Liver (tissue), 9 donors: ENCODE results near the gene SSPN. TPM values are rescaled to one million over a fixed set of nuclear protein-coding genes. Genes with fewer than 3 reads are reported as not detected.

Experiments used
- DNase-seq: peaks from one replicate; pipeline ENCODE4 v3.0.0-alpha.2; 2017; ENCODE audit warnings: low spot score
- H3K27ac ChIP-seq, 2 donors: one replicate each; pipeline ENCODE4 v1.7.0; 2013; ENCODE audit warnings: inconsistent platforms in 2 of 2, low read length in 2 of 2, control low read depth in 1 of 2, low read depth in 1 of 2, mild to moderate bottlenecking in 1 of 2
- H3K27me3 ChIP-seq, 4 donors: one replicate each; pipeline versions ENCODE4 v1.6.1 to v1.7.0; 2013; ENCODE audit warnings: low read length in 3 of 4, inconsistent platforms in 1 of 4, mild to moderate bottlenecking in 1 of 4, moderate library complexity in 1 of 4; ENCODE audit not compliant: control insufficient read depth in 4 of 4, insufficient read depth in 4 of 4
- H3K36me3 ChIP-seq, 4 donors: one replicate each; pipeline versions ENCODE4 v1.6.1 to v1.7.0; 2013; ENCODE audit warnings: low read length in 3 of 4, mild to moderate bottlenecking in 3 of 4, low read depth in 1 of 4, moderate library complexity in 1 of 4; ENCODE audit not compliant: control insufficient read depth in 4 of 4, insufficient read depth in 3 of 4
- H3K4me1 ChIP-seq, 4 donors: one replicate each; pipeline versions ENCODE4 v1.6.1 to v1.7.0; 2013; ENCODE audit warnings: low read length in 3 of 4, mild to moderate bottlenecking in 3 of 4, moderate library complexity in 1 of 4; ENCODE audit not compliant: control insufficient read depth in 4 of 4, insufficient read depth in 4 of 4
- H3K4me3 ChIP-seq, 3 donors: one replicate each; pipeline versions ENCODE4 v1.6.1 to v1.7.0; 2013; ENCODE audit warnings: low read length in 3 of 3, control low read depth in 1 of 3, low read depth in 1 of 3, mild to moderate bottlenecking in 1 of 3
- H3K9ac ChIP-seq, 2 donors: one replicate each; pipeline ENCODE4 v1.7.0; 2013; ENCODE audit warnings: low read length in 2 of 2, mild to moderate bottlenecking in 2 of 2, moderate library complexity in 2 of 2, control low read depth in 1 of 2, low read depth in 1 of 2
- H3K9me3 ChIP-seq, 4 donors: one replicate each; pipeline versions ENCODE4 v1.6.1 to v1.7.0; 2013; ENCODE audit warnings: low read length in 3 of 4; ENCODE audit not compliant: control insufficient read depth in 4 of 4
- EGR1 ChIP-seq, 2 donors: IDR thresholded peaks; 2 replicates each; pipeline ENCODE4 v1.6.1; 2016 to 2018; ENCODE audit warnings: antibody characterized with exemption in 2 of 2, low read depth in 2 of 2
- FOXA1 ChIP-seq: IDR thresholded peaks from 2 replicates; pipeline ENCODE4 v1.6.1; 2016; ENCODE audit warnings: antibody characterized with exemption
- FOXA2 ChIP-seq: IDR thresholded peaks from 2 replicates; pipeline ENCODE4 v1.6.1; 2016; ENCODE audit warnings: antibody characterized with exemption
- GABPA ChIP-seq, 2 donors: IDR thresholded peaks in 1 of 2; conservative IDR thresholded peaks in 1 of 2; 2 replicates each; pipeline ENCODE4 v1.6.1; 2016; ENCODE audit warnings: antibody characterized with exemption in 2 of 2, mild to moderate bottlenecking in 1 of 2, moderate library complexity in 1 of 2
- HNF4A ChIP-seq, 2 donors: conservative IDR thresholded peaks; 2 replicates each; pipeline ENCODE4 v1.6.1; 2016; ENCODE audit warnings: antibody characterized with exemption in 2 of 2, mild to moderate bottlenecking in 2 of 2
- HNF4G ChIP-seq: IDR thresholded peaks from 2 replicates; pipeline ENCODE4 v1.6.1; 2016; ENCODE audit warnings: antibody characterized with exemption
- JUND ChIP-seq, 2 donors: IDR thresholded peaks; 2 replicates each; pipeline ENCODE4 v1.6.1; 2016; ENCODE audit warnings: antibody characterized with exemption in 2 of 2
- NR2F2 ChIP-seq: IDR thresholded peaks from 2 replicates; pipeline ENCODE4 v1.6.1; 2016; ENCODE audit warnings: antibody characterized with exemption
- RAD21 ChIP-seq, 2 donors: IDR thresholded peaks; 2 replicates each; pipeline ENCODE4 v1.6.1; 2016; ENCODE audit warnings: antibody characterized with exemption in 2 of 2, mild to moderate bottlenecking in 2 of 2
- RXRA ChIP-seq, 2 donors: IDR thresholded peaks; 2 replicates each; pipeline ENCODE4 v1.6.1; 2017 to 2018; ENCODE audit warnings: antibody characterized with exemption in 2 of 2, mild to moderate bottlenecking in 1 of 2
- SP1 ChIP-seq: IDR thresholded peaks from 2 replicates; pipeline ENCODE4 v1.6.1; 2018; ENCODE audit warnings: antibody characterized with exemption, mild to moderate bottlenecking
- TAF1 ChIP-seq: conservative IDR thresholded peaks from 2 replicates; pipeline ENCODE4 v1.6.1; 2016; ENCODE audit warnings: antibody characterized with exemption, mild to moderate bottlenecking
- YY1 ChIP-seq: IDR thresholded peaks from 2 replicates; pipeline ENCODE4 v1.6.1; 2016; ENCODE audit warnings: antibody characterized with exemption, mild to moderate bottlenecking
- WGBS: extraction: QIAGEN DNeasy Blood & Tissue Kit; methylation state at CpG from one replicate; pipeline ENCODE4 v1.1.7; 2013; 5-methylcytosine and 5-hydroxymethylcytosine counted together
- polyA plus RNA-seq, 2 donors: library from polyadenylated mRNA; stranded (reverse) in 1 of 2; unstranded in 1 of 2; fragments of 200-250 nt in 1 of 2; fragments of >200 nt in 1 of 2; fragmentation: Nextera tagmentation in 1 of 2; extraction: Ambion mirVana in 1 of 2; gene quantifications; one replicate each; pipeline versions ENCODE4 v1.2.1 to v1.2.3, GENCODE V29; 2013 to 2015
- total RNA-seq, 2 donors: library from RNA; depleted of rRNA; stranded (reverse); fragments of >200 nt; gene quantifications; one replicate each; pipeline ENCODE4 v1.2.3, GENCODE V29; 2014
- TF ChIP-seq, protein P1 (sequence below): IDR thresholded peaks from 2 replicates; pipeline ENCODE4 v1.6.1; 2016; ENCODE audit warnings: antibody characterized with exemption
- TF ChIP-seq, protein P2 (sequence below): IDR thresholded peaks from 2 replicates; pipeline ENCODE4 v1.6.1; 2016; ENCODE audit warnings: antibody characterized with exemption
- TF ChIP-seq, protein P3 (sequence below): fragments of 150-350 bp; IDR thresholded peaks from 2 replicates; pipeline ENCODE4 v1.5.1; 2017; ENCODE audit warnings: improper control_type of control experiment, low read depth, low read length; ENCODE audit not compliant: missing input control
- TF ChIP-seq, protein P4 (sequence below): IDR thresholded peaks from 2 replicates; pipeline ENCODE4 v1.6.1; 2016; ENCODE audit warnings: antibody characterized with exemption
- TF ChIP-seq, protein P5 (sequence below): IDR thresholded peaks from 2 replicates; pipeline ENCODE4 v1.6.1; 2016; ENCODE audit warnings: antibody characterized with exemption, mild to moderate bottlenecking
- donor health status: healthy.
- donor health status: healthy.
- donor health status: healthy.
- donor health status: healthy.
- donor health status: healthy.

Gene SSPN
- total and polyA plus RNA-seq, 4 donors: 0.33 to 0.67 (median 0.46) TPM

DNA sequence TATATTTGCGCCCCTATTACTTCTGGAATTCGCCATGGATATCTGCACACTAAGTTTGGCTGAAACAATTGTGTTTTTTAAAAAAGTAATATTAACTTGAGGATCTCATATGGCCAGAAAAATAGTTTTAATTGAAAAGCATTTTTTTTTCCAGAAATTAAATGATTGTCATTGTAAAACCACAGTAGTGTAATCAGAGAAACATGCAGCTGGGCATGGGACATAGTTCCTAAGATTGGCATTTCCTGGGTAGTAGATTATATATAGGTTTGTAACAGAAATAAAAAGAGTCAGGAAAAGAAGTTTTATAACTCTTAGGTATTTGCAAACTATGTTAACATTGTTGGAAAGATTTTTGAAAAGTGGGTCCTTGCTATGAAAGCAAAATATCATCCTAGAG is 17.6 kb downstream of the SSPN start (continued):
- TF ChIP-seq, protein P1, sequence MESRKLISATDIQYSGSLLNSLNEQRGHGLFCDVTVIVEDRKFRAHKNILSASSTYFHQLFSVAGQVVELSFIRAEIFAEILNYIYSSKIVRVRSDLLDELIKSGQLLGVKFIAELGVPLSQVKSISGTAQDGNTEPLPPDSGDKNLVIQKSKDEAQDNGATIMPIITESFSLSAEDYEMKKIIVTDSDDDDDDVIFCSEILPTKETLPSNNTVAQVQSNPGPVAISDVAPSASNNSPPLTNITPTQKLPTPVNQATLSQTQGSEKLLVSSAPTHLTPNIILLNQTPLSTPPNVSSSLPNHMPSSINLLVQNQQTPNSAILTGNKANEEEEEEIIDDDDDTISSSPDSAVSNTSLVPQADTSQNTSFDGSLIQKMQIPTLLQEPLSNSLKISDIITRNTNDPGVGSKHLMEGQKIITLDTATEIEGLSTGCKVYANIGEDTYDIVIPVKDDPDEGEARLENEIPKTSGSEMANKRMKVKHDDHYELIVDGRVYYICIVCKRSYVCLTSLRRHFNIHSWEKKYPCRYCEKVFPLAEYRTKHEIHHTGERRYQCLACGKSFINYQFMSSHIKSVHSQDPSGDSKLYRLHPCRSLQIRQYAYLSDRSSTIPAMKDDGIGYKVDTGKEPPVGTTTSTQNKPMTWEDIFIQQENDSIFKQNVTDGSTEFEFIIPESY: no peak

DNA sequence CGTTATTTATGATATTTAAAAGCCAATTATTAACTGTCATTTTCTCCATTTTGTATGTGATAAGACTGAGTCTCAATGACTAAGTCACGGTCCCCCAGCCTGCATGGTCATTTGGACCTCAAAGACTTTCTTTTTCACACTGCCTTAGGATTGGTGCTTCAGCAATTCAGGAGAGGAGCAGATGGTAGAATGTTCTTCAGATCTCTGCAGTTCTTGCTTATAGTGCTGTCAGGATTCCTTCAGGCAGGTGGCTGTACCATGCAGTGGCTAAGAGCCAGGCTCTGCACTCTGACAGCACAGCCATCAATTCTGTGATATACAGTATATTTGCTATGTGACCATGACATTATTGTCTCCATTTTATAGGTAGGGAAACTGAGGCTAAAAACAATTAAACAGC is 18.7 kb downstream of the SSPN start:
- no peak for DNase-seq
- H3K9ac ChIP-seq: no peak overlapping the region
- H3K4me1 ChIP-seq: no peaks in the 10 kb centered on the region
- 72% methylated on average over 2 of the region's 2 CpGs for WGBS
- H3K36me3 ChIP-seq: no peaks in the 10 kb centered on the region
- no peaks in the 10 kb centered on the region for H3K9me3 ChIP-seq
- H3K4me3 ChIP-seq: no peak overlapping the region
- TF ChIP-seq YY1 (no peak), EGR1 (IDR thresholded peaks at IDR 0.05; ENCODE audit: low read depth in 2 of 2) (no peak), FOXA2 (no peak), SP1 (no peak), RAD21 (IDR thresholded peaks at IDR 0.05) (no peak), FOXA1 (no peak), JUND (IDR thresholded peaks at IDR 0.05) (no peak), HNF4G (no peak), TAF1 (no peak), NR2F2 (no peak), GABPA (IDR thresholded peaks at IDR 0.05 in 1 of 2, conservative IDR thresholded peaks at IDR 0.05 in 1 of 2) (no peak), HNF4A (conservative IDR thresholded peaks at IDR 0.05) (no peak), RXRA (IDR thresholded peaks at IDR 0.05) (no peak)
- TF ChIP-seq, protein P2, sequence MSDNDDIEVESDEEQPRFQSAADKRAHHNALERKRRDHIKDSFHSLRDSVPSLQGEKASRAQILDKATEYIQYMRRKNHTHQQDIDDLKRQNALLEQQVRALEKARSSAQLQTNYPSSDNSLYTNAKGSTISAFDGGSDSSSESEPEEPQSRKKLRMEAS: no peak
- TF ChIP-seq, protein P3, sequence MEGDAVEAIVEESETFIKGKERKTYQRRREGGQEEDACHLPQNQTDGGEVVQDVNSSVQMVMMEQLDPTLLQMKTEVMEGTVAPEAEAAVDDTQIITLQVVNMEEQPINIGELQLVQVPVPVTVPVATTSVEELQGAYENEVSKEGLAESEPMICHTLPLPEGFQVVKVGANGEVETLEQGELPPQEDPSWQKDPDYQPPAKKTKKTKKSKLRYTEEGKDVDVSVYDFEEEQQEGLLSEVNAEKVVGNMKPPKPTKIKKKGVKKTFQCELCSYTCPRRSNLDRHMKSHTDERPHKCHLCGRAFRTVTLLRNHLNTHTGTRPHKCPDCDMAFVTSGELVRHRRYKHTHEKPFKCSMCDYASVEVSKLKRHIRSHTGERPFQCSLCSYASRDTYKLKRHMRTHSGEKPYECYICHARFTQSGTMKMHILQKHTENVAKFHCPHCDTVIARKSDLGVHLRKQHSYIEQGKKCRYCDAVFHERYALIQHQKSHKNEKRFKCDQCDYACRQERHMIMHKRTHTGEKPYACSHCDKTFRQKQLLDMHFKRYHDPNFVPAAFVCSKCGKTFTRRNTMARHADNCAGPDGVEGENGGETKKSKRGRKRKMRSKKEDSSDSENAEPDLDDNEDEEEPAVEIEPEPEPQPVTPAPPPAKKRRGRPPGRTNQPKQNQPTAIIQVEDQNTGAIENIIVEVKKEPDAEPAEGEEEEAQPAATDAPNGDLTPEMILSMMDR: no peak
- TF ChIP-seq, protein P4, sequence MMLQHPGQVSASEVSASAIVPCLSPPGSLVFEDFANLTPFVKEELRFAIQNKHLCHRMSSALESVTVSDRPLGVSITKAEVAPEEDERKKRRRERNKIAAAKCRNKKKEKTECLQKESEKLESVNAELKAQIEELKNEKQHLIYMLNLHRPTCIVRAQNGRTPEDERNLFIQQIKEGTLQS: no peak
- TF ChIP-seq, protein P5, sequence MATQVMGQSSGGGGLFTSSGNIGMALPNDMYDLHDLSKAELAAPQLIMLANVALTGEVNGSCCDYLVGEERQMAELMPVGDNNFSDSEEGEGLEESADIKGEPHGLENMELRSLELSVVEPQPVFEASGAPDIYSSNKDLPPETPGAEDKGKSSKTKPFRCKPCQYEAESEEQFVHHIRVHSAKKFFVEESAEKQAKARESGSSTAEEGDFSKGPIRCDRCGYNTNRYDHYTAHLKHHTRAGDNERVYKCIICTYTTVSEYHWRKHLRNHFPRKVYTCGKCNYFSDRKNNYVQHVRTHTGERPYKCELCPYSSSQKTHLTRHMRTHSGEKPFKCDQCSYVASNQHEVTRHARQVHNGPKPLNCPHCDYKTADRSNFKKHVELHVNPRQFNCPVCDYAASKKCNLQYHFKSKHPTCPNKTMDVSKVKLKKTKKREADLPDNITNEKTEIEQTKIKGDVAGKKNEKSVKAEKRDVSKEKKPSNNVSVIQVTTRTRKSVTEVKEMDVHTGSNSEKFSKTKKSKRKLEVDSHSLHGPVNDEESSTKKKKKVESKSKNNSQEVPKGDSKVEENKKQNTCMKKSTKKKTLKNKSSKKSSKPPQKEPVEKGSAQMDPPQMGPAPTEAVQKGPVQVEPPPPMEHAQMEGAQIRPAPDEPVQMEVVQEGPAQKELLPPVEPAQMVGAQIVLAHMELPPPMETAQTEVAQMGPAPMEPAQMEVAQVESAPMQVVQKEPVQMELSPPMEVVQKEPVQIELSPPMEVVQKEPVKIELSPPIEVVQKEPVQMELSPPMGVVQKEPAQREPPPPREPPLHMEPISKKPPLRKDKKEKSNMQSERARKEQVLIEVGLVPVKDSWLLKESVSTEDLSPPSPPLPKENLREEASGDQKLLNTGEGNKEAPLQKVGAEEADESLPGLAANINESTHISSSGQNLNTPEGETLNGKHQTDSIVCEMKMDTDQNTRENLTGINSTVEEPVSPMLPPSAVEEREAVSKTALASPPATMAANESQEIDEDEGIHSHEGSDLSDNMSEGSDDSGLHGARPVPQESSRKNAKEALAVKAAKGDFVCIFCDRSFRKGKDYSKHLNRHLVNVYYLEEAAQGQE: no peak
- TF ChIP-seq, protein P1: no peak
- no peaks in the 10 kb centered on the region for H3K27me3 ChIP-seq
- no peak overlapping the region for H3K27ac ChIP-seq
